ENCODE measurements around the gene PRDX6. TPM values are rescaled to one million over a fixed set of nuclear protein-coding genes. Genes with fewer than 3 reads are reported as not detected.

Gene PRDX6
- total and polyA plus RNA-seq, 2 donors (not counting 3 experiments of a cell fraction or from before 2014, with no cell fraction given) = 145 to 288 TPM

DNA sequence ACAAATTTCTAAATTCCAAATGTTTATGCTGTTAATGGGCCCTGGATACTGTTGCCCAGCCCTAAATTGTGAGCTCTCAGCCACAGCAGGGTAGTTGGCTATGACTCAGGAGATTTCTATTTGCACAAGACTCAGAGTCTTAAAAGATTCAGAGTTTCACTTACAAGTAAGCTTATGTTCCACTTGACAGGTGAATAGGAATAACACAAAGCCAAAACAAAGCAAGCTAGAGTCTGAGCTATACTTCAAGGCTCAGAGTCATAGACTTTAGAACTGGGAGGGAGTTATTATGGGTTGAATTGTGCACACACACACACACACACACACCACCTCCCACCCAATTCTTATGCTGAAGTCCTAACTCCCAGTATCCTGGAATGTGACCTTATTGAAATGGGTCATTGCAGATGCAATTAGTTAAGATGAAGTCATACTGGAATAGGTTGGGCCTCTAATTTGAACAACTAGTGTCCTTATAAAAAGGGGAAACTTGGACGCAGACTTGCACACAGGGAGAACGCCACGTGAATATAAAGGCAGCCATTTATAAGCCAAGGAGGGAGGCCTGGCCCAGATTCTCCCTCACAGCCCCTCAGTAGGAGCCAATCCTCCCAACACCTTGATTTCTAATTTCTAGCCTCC, 30.2 kb downstream of the PRDX6 start:
- TF ChIP-seq JUN (IDR thresholded peaks at IDR 0.05; ENCODE audit: borderline replicate concordance, insufficient read depth, insufficient read length, low read depth) (no peak), FOS (IDR thresholded peaks at IDR 0.05; ENCODE audit: borderline replicate concordance, insufficient read depth, low read length) (no peak), GATA2 (IDR thresholded peaks at IDR 0.05; ENCODE audit: insufficient read depth, insufficient read length, low read depth, low read length) (no peak), MYC (IDR thresholded peaks at IDR 0.05; ENCODE audit: low read depth, low read length) (no peak), POLR2A (IDR thresholded peaks at IDR 0.05; ENCODE audit: low read depth, low read length) (no peak), POLR2AphosphoS5 (IDR thresholded peaks at IDR 0.05; ENCODE audit: insufficient read depth, low read depth, low read length) (no peak), EZH2 (IDR thresholded peaks at IDR 0.05; ENCODE audit: borderline replicate concordance, low read depth, low read length, severe bottlenecking) (no peak)
- TF ChIP-seq, protein P1, sequence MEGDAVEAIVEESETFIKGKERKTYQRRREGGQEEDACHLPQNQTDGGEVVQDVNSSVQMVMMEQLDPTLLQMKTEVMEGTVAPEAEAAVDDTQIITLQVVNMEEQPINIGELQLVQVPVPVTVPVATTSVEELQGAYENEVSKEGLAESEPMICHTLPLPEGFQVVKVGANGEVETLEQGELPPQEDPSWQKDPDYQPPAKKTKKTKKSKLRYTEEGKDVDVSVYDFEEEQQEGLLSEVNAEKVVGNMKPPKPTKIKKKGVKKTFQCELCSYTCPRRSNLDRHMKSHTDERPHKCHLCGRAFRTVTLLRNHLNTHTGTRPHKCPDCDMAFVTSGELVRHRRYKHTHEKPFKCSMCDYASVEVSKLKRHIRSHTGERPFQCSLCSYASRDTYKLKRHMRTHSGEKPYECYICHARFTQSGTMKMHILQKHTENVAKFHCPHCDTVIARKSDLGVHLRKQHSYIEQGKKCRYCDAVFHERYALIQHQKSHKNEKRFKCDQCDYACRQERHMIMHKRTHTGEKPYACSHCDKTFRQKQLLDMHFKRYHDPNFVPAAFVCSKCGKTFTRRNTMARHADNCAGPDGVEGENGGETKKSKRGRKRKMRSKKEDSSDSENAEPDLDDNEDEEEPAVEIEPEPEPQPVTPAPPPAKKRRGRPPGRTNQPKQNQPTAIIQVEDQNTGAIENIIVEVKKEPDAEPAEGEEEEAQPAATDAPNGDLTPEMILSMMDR (IDR thresholded peaks at IDR 0.05; ENCODE audit: extremely low read depth in 1 of 2, insufficient read depth in 1 of 2, low read depth in 1 of 2, low read length in 2 of 2) = no peak
- TF ChIP-seq, protein P2, sequence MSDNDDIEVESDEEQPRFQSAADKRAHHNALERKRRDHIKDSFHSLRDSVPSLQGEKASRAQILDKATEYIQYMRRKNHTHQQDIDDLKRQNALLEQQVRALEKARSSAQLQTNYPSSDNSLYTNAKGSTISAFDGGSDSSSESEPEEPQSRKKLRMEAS (IDR thresholded peaks at IDR 0.05; ENCODE audit: insufficient read depth, insufficient read length) = no peak
- no peaks in the 10 kb centered on the region for H3K9me1 ChIP-seq (replicated peaks; ENCODE audit: control insufficient read depth, extremely low read depth, insufficient read depth, low read length)
- H2AFZ ChIP-seq (ENCODE audit: low read depth, low read length) = no peak overlapping the region
- POLR2A ChIA-PET = no interaction called here
- H3K4me3 ChIP-seq (replicated peaks in 1 of 3; ENCODE audit: insufficient read depth in 1 of 3, low read depth in 1 of 3, low read length in 3 of 3) = no peak overlapping the region
- H3K79me2 ChIP-seq (ENCODE audit: control insufficient read depth, insufficient read depth, low read length) = no peaks in the 10 kb centered on the region
- H3K4me2 ChIP-seq (ENCODE audit: insufficient read depth, low read length) = no peak overlapping the region
- H3K27ac ChIP-seq (ENCODE audit: insufficient read depth, low read depth, low read length) = no peak overlapping the region
- no peak overlapping the region for H3K9ac ChIP-seq (replicated peaks; ENCODE audit: extremely low read depth, insufficient read depth, low read length)
- no peaks in the 10 kb centered on the region for H4K20me1 ChIP-seq (replicated peaks; ENCODE audit: control insufficient read depth, extremely low read depth, insufficient read depth, low read length)
- FAIRE-seq = no peak
- no peaks in the 10 kb centered on the region for H3K36me3 ChIP-seq (ENCODE audit: control insufficient read depth in 2 of 2, extremely low read depth in 1 of 2, insufficient read depth in 2 of 2, low read length in 2 of 2)
- CTCF ChIA-PET = interaction anchor here (0.6 kb wide), 1 partner anchor 137 kb away, joined by 3 read pairs; no protein-coding TSS in a partner anchor
- intact Hi-C loops (cut with micrococcal nuclease) = no loop called here
- dilution Hi-C loops (cut with MboI; ENCODE audit: extremely low pct_ligation_motif_present, low sequenced_read_pairs) = no loop called here
- BruUV-seq (replicated peaks) = no TSS peak
- no peaks in the 10 kb centered on the region for H3K4me1 ChIP-seq (ENCODE audit: control insufficient read depth, extremely low read depth, insufficient read depth, low read length)
- DNase-seq (ENCODE audit: low read depth, low spot score) = no peak
- H3K9me3 ChIP-seq (replicated peaks; ENCODE audit: control insufficient read depth, insufficient read depth, low read length) = no peaks in the 10 kb centered on the region
- peaks cover 0 to 3% of the 10 kb centered on the region in 2 experiments for H3K27me3 ChIP-seq (ENCODE audit: control insufficient read depth in 2 of 2, insufficient read depth in 2 of 2, low read length in 2 of 2)
